Tibial nerve (tissue), 4 donors: Measurements from ENCODE around the gene ARID4B. TPM values are rescaled to one million over a fixed set of nuclear protein-coding genes. Genes with fewer than 3 reads are reported as not detected.

Experiments used
- DNase-seq, 2 donors: peaks; one replicate each; pipeline ENCODE4 v3.0.0-alpha.2; 2019; ENCODE audit warnings: low spot score in 2 of 2
- H3K27ac ChIP-seq, 4 donors: fragments of 200-600 bp; sonication (generic) in 3 of 4; one replicate each; pipeline ENCODE4 v1.5.1; 2017 to 2019; ENCODE audit warnings: mild to moderate bottlenecking in 1 of 4
- H3K27me3 ChIP-seq, 2 donors: fragments of 200-600 bp; sonication (generic) in 1 of 2; one replicate each; pipeline versions ENCODE4 v1.5.1 to v1.6.0; 2017 to 2019
- H3K36me3 ChIP-seq, 3 donors: fragments of 200-600 bp; sonication (generic); one replicate each; pipeline ENCODE4 v1.5.1; 2018 to 2019
- H3K4me1 ChIP-seq, 4 donors: fragments of 200-600 bp; sonication (generic) in 3 of 4; one replicate each; pipeline ENCODE4 v1.5.1; 2017 to 2019
- H3K4me3 ChIP-seq, 4 donors: fragments of 200-600 bp; sonication (generic) in 3 of 4; one replicate each; pipeline ENCODE4 v1.5.1; 2017 to 2019; ENCODE audit warnings: mild to moderate bottlenecking in 1 of 4, moderate library complexity in 1 of 4
- H3K9me3 ChIP-seq, 4 donors: fragments of 200-600 bp; sonication (generic) in 3 of 4; one replicate each; pipeline ENCODE4 v1.5.1; 2017 to 2019
- CTCF ChIP-seq, 5 experiments: fragments of 200-600 bp in 3 of 5; fragments of 450-650 bp in 2 of 5; sonication (generic) in 3 of 5; IDR thresholded peaks; one replicate each; pipeline ENCODE4 v1.5.1; 2016 to 2019; ENCODE audit warnings: antibody characterized with exemption in 5 of 5, mild to moderate bottlenecking in 3 of 5, moderate library complexity in 2 of 5
- EP300 ChIP-seq, 2 donors: sonication (generic); formaldehyde crosslinking; IDR thresholded peaks; one replicate each; pipeline ENCODE4 v1.6.1; 2017; ENCODE audit warnings: antibody characterized with exemption in 2 of 2, mild to moderate bottlenecking in 1 of 2
- POLR2A ChIP-seq, 2 donors: fragments of 450-650 bp; IDR thresholded peaks; one replicate each; pipeline ENCODE4 v1.6.1; 2017; ENCODE audit warnings: antibody characterized with exemption in 2 of 2, mild to moderate bottlenecking in 2 of 2, moderate library complexity in 2 of 2
- WGBS, 2 donors: methylation state at CpG; one replicate each; pipeline ENCODE4 v1.1.5; 2018; 5-methylcytosine and 5-hydroxymethylcytosine counted together
- total RNA-seq, 4 donors: library from RNA; depleted of rRNA; stranded (reverse); fragments of >200 nt; gene quantifications; one replicate each; pipeline ENCODE4 v1.1.0, GENCODE V29; 2016

ARID4B gene
- total RNA-seq, 4 donors from 2014 or later = 41.6 to 58.8 (median 46.8) TPM

- H3K36me3 ChIP-seq = peaks cover 0 to 34% (median 0%) of the 10 kb centered on the region in 3 donors
- no peak overlapping the region for H3K4me3 ChIP-seq
- no peak for DNase-seq
- H3K27me3 ChIP-seq = no peaks in the 10 kb centered on the region
- H3K9me3 ChIP-seq = no peaks in the 10 kb centered on the region
- TF ChIP-seq EP300 (IDR thresholded peaks at IDR 0.05) (no peak), POLR2A (IDR thresholded peaks at IDR 0.05) (no peak), CTCF (IDR thresholded peaks at IDR 0.05) (no peak)
- H3K4me1 ChIP-seq = peaks cover 0 to 4% (median 0%) of the 10 kb centered on the region in 4 donors
- no peak overlapping the region for H3K27ac ChIP-seq
These were observed 87.0 kb downstream of the ARID4B start for GRCh38 chr1:235240960-235241359.

DNA sequence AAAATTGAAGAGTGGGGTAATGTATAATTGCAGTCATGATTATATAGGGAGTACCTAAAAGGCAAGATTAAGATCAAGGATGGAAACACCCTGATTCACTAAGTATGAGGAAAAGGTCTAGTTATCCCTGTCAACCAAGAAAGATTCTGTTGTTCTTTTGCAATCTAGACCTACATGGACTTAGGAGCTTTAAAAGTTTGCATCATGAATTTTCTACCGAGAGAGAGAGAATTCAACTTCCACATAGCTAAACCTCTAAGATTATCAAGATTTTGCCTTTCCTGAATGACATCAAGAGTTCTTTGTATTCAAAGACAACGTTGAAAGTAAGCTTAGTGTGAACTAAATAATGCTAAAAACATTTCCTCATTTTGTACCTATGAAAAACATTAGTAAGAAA is 88.1 kb downstream of the ARID4B start:
- Histone ChIP-seq H3K27me3 (no peaks in the 10 kb centered on the region), H3K27ac (no peak overlapping the region), H3K9me3 (no peaks in the 10 kb centered on the region), H3K4me1 (no peaks in the 10 kb centered on the region), H3K4me3 (no peak overlapping the region), H3K36me3 (peaks cover 0 to 40% (median 0%) of the 10 kb centered on the region in 3 donors)
- TF ChIP-seq EP300 (IDR thresholded peaks at IDR 0.05) (no peak), POLR2A (IDR thresholded peaks at IDR 0.05) (no peak), CTCF (IDR thresholded peaks at IDR 0.05) (no peak)
- WGBS, 2 donors = 51% methylated on average over 2 of the region's 2 CpGs
- DNase-seq = no peak

GRCh38 chr1:235238558-235238957 is 89.4 kb downstream of the ARID4B start:
- Histone ChIP-seq H3K36me3 (peaks cover 0 to 46% (median 0%) of the 10 kb centered on the region in 3 donors), H3K9me3 (no peaks in the 10 kb centered on the region), H3K4me3 (no peak overlapping the region), H3K27me3 (no peaks in the 10 kb centered on the region), H3K27ac (no peak overlapping the region), H3K4me1 (no peaks in the 10 kb centered on the region)
- 95% methylated on average over 4 of the region's 4 CpGs for WGBS, 2 donors
- DNase-seq = no peak
- TF ChIP-seq POLR2A (IDR thresholded peaks at IDR 0.05) (no peak), CTCF (IDR thresholded peaks at IDR 0.05) (no peak), EP300 (IDR thresholded peaks at IDR 0.05) (no peak)

DNA sequence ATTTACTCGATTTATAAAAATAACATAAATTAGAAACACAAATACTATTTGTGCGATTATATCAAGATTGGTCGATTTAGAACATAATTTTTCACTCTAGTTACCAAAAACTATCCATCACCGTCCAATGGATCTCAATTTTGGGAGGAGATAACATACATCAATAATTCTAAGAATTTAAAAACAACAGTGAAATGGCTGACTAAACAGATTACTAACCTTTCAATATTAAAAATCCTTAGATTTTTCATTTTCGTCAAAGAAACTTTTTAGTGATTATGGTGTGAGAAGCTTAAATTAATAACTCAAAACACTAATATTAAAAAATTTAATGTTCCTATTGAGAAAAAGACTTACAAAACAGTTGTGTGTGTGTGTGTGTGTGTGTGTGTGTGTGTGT is 91.9 kb downstream of the ARID4B start:
- Histone ChIP-seq H3K27me3 (no peaks in the 10 kb centered on the region), H3K4me1 (no peaks in the 10 kb centered on the region), H3K36me3 (peaks cover 0 to 66% (median 0%) of the 10 kb centered on the region in 3 donors), H3K27ac (no peak overlapping the region), H3K4me3 (no peak overlapping the region), H3K9me3 (no peaks in the 10 kb centered on the region)
- no peak for DNase-seq
- 92 to 96% methylated on average over 5 of the region's 5 CpGs for WGBS, 2 donors
- no peak for TF ChIP-seq POLR2A (IDR thresholded peaks at IDR 0.05)
- no peak for TF ChIP-seq EP300 (IDR thresholded peaks at IDR 0.05)
- no peak for TF ChIP-seq CTCF (IDR thresholded peaks at IDR 0.05)

DNA sequence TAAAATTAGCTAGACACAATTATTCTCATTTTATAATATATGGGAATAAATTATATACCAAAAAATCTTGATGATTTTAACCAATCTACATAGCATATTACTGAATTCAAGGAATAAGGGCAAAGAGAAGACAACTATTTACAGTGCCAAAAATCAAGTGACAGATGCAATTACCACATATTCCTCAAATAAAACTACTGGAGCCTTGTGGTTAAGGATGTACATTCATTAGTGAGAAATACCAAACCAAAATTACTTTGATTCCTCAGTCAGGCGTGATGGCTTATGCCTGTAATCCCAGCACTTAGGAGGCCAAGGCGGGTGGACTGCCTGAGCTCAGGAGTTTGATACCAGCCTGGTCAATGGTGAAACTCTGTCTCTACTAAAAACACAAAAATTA is 98.1 kb downstream of the ARID4B start:
- Histone ChIP-seq H3K27ac (no peak overlapping the region), H3K4me1 (no peaks in the 10 kb centered on the region), H3K36me3 (peaks cover 0 to 79% (median 0%) of the 10 kb centered on the region in 3 donors), H3K9me3 (no peaks in the 10 kb centered on the region), H3K27me3 (no peaks in the 10 kb centered on the region), H3K4me3 (no peak overlapping the region)
- 94 to 97% methylated on average over 2 of the region's 2 CpGs for WGBS, 2 donors
- no peak for DNase-seq
- no peak for TF ChIP-seq CTCF (IDR thresholded peaks at IDR 0.05)
- TF ChIP-seq EP300 (IDR thresholded peaks at IDR 0.05) = no peak
- no peak for TF ChIP-seq POLR2A (IDR thresholded peaks at IDR 0.05)
